NOMO-1 treated with DMSO at 0.1 percent for 48 hours (cell line): ENCODE results near the gene ATP8A2.

Experiments used
- DNase-seq: peaks from one replicate; lab custom pipeline; 2025; ENCODE audit not compliant: unreplicated experiment; lab: John Stamatoyannopoulos, UW

ATP8A2 gene

GRCh38 chr13:25682276-25682675, 310.5 kb downstream of the ATP8A2 start:
- DNase-seq: no peak

- DNase-seq: no peak
Observed at GRCh38 chr13:25683056-25683455, 311.3 kb downstream of the ATP8A2 start.

GRCh38 chr13:25683662-25684370, 312.0 kb downstream of the ATP8A2 start:
- no peak for DNase-seq

DNA sequence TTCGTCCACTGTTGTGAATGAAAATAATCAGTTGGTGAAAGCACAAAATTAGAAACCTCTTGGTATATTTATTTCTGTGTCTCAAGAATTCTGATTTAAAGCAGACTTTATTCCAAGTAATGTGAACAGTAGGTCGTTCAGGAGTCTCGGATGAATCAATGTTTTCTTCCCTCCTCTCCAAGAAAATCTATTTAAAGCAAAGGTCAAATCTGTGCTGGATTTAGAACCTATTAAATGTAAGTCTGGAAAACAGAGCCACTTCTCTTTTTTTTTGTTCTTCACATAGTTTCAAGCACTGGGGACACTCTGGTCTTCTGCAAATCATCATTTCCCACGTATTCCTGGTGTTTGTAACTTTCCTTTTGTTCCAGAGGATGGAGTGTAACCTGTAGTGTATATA, 312.7 kb downstream of the ATP8A2 start:
- DNase-seq: no peak

- no peak for DNase-seq
Observed at GRCh38 chr13:25686831-25687470, 315.2 kb downstream of the ATP8A2 start.

DNA sequence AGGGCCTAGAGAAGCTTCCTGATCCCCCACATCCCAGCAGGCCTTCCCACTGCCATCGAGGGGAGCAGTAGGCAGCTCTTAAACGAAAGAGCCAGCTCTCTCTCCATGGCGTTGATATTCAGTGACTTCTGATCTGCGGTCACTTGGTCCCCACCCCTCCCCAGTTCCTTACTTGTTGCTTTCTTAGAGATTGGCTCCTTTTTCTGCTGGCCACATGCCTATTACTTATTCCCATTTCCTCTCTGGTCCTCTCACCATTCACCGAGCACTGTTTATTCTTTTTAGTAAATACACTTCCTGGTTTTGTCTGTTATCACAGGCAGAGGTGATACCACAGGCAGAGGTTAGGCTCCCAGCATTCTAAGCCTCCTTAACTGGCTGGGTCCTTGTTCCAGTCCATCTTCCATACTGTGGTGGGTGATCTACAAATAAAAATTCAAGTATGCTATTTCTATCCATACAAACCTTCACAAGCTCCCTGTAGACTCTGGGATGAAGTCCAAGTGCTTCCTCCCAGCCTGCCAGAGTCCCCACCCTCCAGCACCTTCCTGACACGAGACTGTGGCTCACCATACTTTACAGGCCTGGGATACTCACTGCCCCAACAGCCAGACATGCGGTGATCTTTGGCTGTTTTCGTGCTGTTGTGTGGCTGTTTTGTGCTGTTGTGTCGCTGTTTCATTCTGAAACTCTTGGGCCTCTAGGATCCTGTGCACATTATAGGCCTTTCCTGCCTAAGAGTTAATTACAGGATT, 315.9 kb downstream of the ATP8A2 start:
- no peak for DNase-seq

- no peak for DNase-seq
Observed at GRCh38 chr13:25688536-25688935, 316.8 kb downstream of the ATP8A2 start.

- DNase-seq: no peak
Observed at GRCh38 chr13:25689539-25689938, 317.8 kb downstream of the ATP8A2 start.

GRCh38 chr13:25690582-25690981, 318.8 kb downstream of the ATP8A2 start:
- DNase-seq: no peak

DNA sequence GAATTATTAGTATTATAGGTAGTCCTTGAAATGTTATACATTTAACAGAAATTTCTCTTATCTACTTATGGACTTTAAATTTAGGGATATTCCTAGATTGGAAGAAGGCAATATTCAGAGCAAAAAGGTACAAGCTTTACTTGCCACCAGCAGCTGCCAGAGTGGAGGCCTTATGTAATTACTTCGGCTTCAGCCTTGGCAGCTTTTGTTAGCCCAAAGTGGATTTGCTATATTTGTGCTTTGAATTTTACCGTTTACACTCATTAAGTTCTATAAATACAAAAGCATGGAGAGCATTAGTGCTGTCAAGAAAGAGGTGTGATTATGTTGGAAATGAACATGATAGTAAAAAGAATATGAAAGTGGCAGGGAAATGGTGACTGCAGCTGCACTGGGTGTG, 319.9 kb downstream of the ATP8A2 start:
- no peak for DNase-seq

- no peak for DNase-seq
Observed at GRCh38 chr13:25692099-25692498, 320.3 kb downstream of the ATP8A2 start.

DNA sequence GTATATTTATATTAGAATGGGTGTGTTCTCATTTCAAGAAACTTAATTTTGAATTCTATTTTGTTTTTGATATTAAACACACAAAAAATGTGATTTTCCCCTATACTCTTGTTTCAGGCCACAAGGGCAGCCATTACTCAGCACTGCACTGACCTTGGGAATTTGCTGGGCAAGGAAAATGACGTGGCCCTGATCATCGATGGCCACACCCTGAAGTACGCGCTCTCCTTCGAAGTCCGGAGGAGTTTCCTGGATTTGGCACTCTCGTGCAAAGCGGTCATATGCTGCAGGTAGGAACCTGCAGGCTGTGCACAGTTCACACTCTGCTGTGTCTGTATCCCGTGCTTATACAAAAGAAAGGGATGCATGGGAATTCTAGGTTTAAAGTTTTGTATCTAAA, 327.3 kb downstream of the ATP8A2 start:
- DNase-seq: no peak

- no peak for DNase-seq
Observed at GRCh38 chr13:25699600-25699999, 327.8 kb downstream of the ATP8A2 start.

DNA sequence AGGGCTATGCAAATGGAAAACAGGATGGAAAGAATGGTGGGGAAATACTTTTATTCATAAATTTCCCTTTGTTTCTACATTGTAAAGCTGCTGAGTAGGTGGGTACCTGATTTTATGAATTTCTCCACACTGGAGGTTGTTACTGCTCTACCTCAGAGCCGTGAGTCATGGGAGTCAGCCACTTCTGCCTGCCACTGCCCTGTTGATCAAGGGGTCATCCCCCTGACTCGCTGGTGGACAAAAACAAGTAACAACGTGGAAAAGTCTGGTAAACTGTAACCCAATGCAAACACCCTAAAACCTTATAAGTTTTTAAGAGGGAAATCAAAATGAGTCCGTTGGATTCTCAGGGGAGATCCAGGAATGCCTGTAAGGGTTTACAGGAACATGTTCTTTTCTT, 329.5 kb downstream of the ATP8A2 start:
- DNase-seq: no peak

- no peak for DNase-seq
Observed at GRCh38 chr13:25702386-25702785, 330.6 kb downstream of the ATP8A2 start.

DNA sequence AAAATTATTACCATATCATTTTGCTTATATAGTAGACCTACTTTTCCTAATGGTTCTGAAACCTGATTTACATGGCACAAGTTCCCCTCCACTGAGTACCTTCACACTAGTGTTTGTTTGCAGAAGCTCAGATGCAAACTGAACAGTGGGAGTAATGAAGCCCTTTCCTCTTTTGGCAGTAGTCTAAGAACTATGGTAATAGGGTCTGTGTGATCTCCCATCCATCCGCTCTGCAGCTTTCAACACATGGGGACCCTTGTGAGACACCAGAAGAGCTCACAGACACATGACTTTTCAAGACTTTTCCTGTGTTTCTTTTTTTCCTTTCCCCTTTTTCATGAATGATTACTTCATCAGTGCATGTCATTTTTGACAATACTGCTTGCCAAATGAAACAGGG, 336.0 kb downstream of the ATP8A2 start:
- DNase-seq: no peak

- no peak for DNase-seq
Observed at GRCh38 chr13:25708268-25708667, 336.5 kb downstream of the ATP8A2 start.

DNA sequence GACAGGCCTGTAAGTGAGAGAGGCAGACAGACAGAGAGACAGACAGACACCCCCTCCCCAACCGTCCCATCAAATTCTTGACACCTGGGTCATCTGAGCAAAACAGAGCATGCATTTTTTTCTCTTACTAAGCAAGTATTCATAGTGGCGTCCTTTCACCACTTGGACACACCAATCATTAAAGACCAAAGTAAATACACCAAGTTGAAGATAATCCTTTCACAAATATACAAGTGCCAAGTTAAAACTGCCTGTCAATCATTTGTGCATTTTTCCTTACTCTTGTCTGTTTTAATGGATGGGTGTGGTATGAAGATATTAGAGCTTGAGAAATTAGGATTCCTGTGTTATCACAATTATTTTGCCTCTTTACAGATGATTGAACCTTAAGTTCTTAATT, 337.3 kb downstream of the ATP8A2 start:
- DNase-seq: no peak

GRCh38 chr13:25715760-25716159, 344.0 kb downstream of the ATP8A2 start:
- DNase-seq: no peak

GRCh38 chr13:25717666-25718197, 346.0 kb downstream of the ATP8A2 start:
- no peak for DNase-seq

DNA sequence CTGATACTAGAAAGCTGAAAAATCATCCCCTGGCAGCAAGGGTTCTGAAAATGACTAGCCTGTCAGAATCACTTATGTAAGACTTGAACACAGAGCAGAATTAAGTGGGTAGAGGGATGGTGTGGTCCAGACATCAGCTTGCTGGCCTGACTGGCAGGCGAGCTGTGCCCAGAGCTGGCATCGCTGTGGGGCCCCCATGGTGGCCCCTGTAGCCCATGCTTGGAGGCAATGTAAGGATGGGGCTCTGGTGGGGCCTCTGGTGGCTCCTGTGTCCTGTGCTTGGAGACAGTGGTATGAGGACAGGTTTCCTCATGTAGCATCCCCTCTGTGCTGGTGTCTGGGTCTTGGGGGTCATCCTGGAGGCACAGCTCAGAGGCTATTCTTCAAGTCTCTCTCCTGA, 347.9 kb downstream of the ATP8A2 start:
- no peak for DNase-seq

DNA sequence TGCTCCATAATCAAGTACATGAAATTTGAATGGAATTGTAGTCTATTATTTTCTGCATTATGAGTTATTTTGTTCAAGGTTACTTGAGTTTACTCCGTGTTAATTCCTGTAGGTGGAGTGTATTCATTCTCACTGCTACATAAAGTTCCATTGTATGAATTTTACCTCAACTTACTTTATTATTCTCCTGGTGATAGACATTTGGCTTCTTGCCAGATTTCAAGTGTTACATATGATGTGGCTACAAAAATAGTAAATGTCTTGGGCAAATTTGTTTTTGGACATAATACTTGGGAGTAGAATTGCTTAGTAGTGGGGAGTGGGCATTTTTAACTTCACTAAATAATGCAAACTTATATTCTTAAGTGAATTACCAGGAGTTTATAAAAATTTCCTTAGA, 351.1 kb downstream of the ATP8A2 start:
- no peak for DNase-seq
